B cell (primary cell): ENCODE data around the gene DIPK1A. TPM values are rescaled to one million over a fixed set of nuclear protein-coding genes. Genes with fewer than 3 reads are reported as not detected.
A peak's percentile ranks its signal among the peaks of the same experiment; 100 is the strongest.

Experiments used
- ATAC-seq: fragments of 200-7000 bp; cut with Tn5 transposase; one replicate; pipeline ENCODE4 v1.10.0; 2021; ENCODE audit warnings: low read depth, mild to moderate bottlenecking, moderate number of reproducible peaks, moderate library complexity
- CTCF ChIA-PET: fragments of 350-600 bp; sonication (Branson Sonifier 250); formaldehyde crosslinking; loops from one replicate; lab custom pipeline; 2021; ENCODE audit warnings: antibody characterized with exemption, inconsistent platforms; lab: Charles Lee
- POLR2A ChIA-PET: fragments of 350-600 bp; sonication (Branson Sonifier 250); formaldehyde crosslinking; loops from one replicate; lab custom pipeline; 2021; ENCODE audit warnings: antibody characterized with exemption; lab: Charles Lee
- DNase-seq: peaks from one replicate; pipeline ENCODE4 v3.0.0; 2013
- H2AFZ ChIP-seq: 2 replicates; pipeline ENCODE4 v1.6.1; 2012; ENCODE audit warnings: mild to moderate bottlenecking, low read depth, low read length; ENCODE audit not compliant: insufficient read depth, poor library complexity, severe bottlenecking
- H3K27ac ChIP-seq, 2 donors: 1 replicate in 1 of 2; 2 replicates in 1 of 2; pipeline ENCODE4 v1.5.1; 2012 to 2013; ENCODE audit warnings: low read length in 2 of 2, mild to moderate bottlenecking in 2 of 2, moderate library complexity in 1 of 2
- H3K27me3 ChIP-seq, 4 experiments: fragments of 200-600 bp in 1 of 4; sonication (generic) in 1 of 4; replicated peaks in 1 of 4; 1 replicate in 2 of 4; 2 replicates in 2 of 4; pipeline versions ENCODE4 v1.6.1 to v1.7.0; 2013 to 2016; ENCODE audit warnings: low read length in 3 of 4, mild to moderate bottlenecking in 2 of 4, mixed read lengths in 1 of 4, moderate library complexity in 1 of 4; ENCODE audit not compliant: insufficient read depth in 4 of 4, control insufficient read depth in 3 of 4; ENCODE audit errors: control extremely low read depth in 1 of 4
- H3K36me3 ChIP-seq, 2 experiments: replicated peaks in 1 of 2; 1 replicate in 1 of 2; 2 replicates in 1 of 2; pipeline versions ENCODE4 v1.6.1 to v1.7.1; 2013; ENCODE audit warnings: low read length in 1 of 2; ENCODE audit not compliant: insufficient read depth in 2 of 2, control insufficient read depth in 1 of 2; ENCODE audit errors: control extremely low read depth in 1 of 2, extremely low read depth in 1 of 2
- H3K4me1 ChIP-seq, 2 donors: fragments of 200-600 bp in 1 of 2; sonication (generic) in 1 of 2; 1 replicate in 1 of 2; 2 replicates in 1 of 2; pipeline versions ENCODE4 v1.5.1 to v1.6.1; 2013 to 2017; ENCODE audit warnings: low read length in 2 of 2; ENCODE audit not compliant: control insufficient read depth in 2 of 2, insufficient read depth in 2 of 2
- H3K4me2 ChIP-seq: replicated peaks from 2 replicates; pipeline ENCODE3; 2012; ENCODE audit warnings: mild to moderate bottlenecking, low read depth, low read length; ENCODE audit not compliant: poor library complexity, severe bottlenecking
- H3K4me3 ChIP-seq, 5 experiments: fragments of 200-600 bp in 1 of 5; sonication (generic) in 1 of 5; 1 replicate in 3 of 5; 2 replicates in 2 of 5; pipeline versions ENCODE4 v1.5.1 to v1.7.0; 2011 to 2016; ENCODE audit warnings: low read length in 4 of 5, mild to moderate bottlenecking in 4 of 5, low read depth in 2 of 5, control low read depth in 1 of 5, moderate library complexity in 1 of 5; ENCODE audit not compliant: insufficient read depth in 1 of 5; ENCODE audit errors: control extremely low read depth in 1 of 5, extremely low read depth in 1 of 5
- H3K79me2 ChIP-seq: fragments of 200-600 bp; sonication (generic); one replicate; pipeline ENCODE4 v1.6.0; 2016; ENCODE audit warnings: low read length; ENCODE audit not compliant: control insufficient read depth, insufficient read depth
- H3K9ac ChIP-seq: fragments of 200-600 bp; sonication (generic); 2 replicates; pipeline ENCODE4 v1.6.1; 2017; ENCODE audit warnings: mild to moderate bottlenecking, low read length, moderate library complexity
- H3K9me3 ChIP-seq, 3 donors: one replicate each; pipeline versions ENCODE4 v1.6.1 to v1.7.1; 2013; ENCODE audit warnings: low read length in 2 of 3; ENCODE audit not compliant: control insufficient read depth in 2 of 3, insufficient read depth in 1 of 3; ENCODE audit errors: control extremely low read depth in 1 of 3
- H4K20me1 ChIP-seq: 2 replicates; pipeline ENCODE4 v1.6.0; 2012; ENCODE audit warnings: mild to moderate bottlenecking, low read length; ENCODE audit not compliant: insufficient read depth, control insufficient read depth, poor library complexity, severe bottlenecking
- H3K27ac Mint-ChIP-seq: one replicate; pipeline ENCODE4 v1.8.0; 2021; ENCODE audit warnings: mixed read lengths
- H3K27me3 Mint-ChIP-seq: one replicate; pipeline ENCODE4 v1.8.0; 2021; ENCODE audit warnings: mixed read lengths
- H3K4me1 Mint-ChIP-seq: one replicate; pipeline ENCODE4 v1.8.0; 2021; ENCODE audit warnings: mixed read lengths
- H3K4me3 Mint-ChIP-seq: one replicate; pipeline ENCODE4 v1.8.0; 2021; ENCODE audit warnings: mixed read lengths
- H3K9me3 Mint-ChIP-seq: one replicate; pipeline ENCODE4 v1.8.0; 2022; ENCODE audit warnings: mixed read lengths; ENCODE audit not compliant: insufficient read depth
- EZH2 ChIP-seq: IDR thresholded peaks from 2 replicates; pipeline ENCODE4 v1.6.1; 2012; ENCODE audit warnings: borderline replicate concordance, low read depth, mild to moderate bottlenecking, moderate library complexity, low read length; ENCODE audit not compliant: insufficient read depth, poor library complexity, severe bottlenecking
- WGBS: methylation state at CpG from one replicate; pipeline ENCODE4 v1.1.5; 2013; ENCODE audit warnings: missing lambda C conversion rate; ENCODE audit not compliant: insufficient coverage; 5-methylcytosine and 5-hydroxymethylcytosine counted together
- intact Hi-C: fragments of 100-400 bp; cut with micrococcal nuclease; formaldehyde crosslinking; loops from one replicate; pipeline ENCODE4 v1.10.0; 2022
- polyA plus RNA-seq: library from polyadenylated mRNA; depleted of rRNA; stranded (reverse); fragments of >200 nt; gene quantifications from 2 replicates; pipeline ENCODE4 v1.2.3, GENCODE V29; 2012
- total RNA-seq, 2 donors: library from RNA; stranded (reverse); fragments of 120-200 nt in 1 of 2; gene quantifications; 1 replicate in 1 of 2; 2 replicates in 1 of 2; pipeline versions ENCODE4 v1.2.3 to v1.2.4, GENCODE V29; 2013 to 2022
- TF ChIP-seq, protein P1 (sequence below): fragments of 200-600 bp; IDR thresholded peaks from one replicate; pipeline ENCODE4 v1.8.0; 2022; ENCODE audit warnings: antibody characterized with exemption, mild to moderate bottlenecking

The DIPK1A gene
- total and polyA plus RNA-seq, 2 donors (not counting 1 experiment from before 2014, with no cell fraction given), result 10.7 to 22.7 TPM

DNA sequence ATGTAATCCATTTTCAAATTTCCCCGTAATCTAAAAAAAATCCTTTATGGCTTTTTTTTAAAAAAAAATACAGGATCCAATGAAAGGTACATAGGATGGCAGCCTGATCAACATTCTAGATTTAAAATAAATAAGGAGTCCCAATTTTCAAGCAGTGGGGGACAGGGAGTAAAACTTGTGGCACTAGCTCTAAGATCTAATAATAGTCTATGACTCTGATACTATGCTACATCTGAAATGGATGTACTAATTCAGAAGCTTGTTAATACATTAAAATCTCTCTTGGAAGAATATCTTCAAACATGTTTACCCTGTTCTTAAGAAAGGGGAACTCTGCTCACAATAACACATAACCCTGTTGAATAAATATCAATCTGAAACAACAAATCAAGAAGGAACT, 8.5 kb downstream of the DIPK1A start:
- DNase-seq (no peak), ATAC-seq (no peak)
- Mint-ChIP-seq H3K9me3 (no peaks in the 10 kb centered on the region), H3K27ac (peak overlapping the region; percentile 80), H3K4me3 (peak overlapping the region; percentile 9), H3K4me1 (peaks cover 56% of the 10 kb centered on the region), H3K27me3 (no peaks in the 10 kb centered on the region)
- Histone ChIP-seq H4K20me1 (no peaks in the 10 kb centered on the region), H3K36me3 (no peaks in the 10 kb centered on the region), H3K9ac (peak overlapping the region; percentile 27), H3K9me3 (no peaks in the 10 kb centered on the region), H3K27ac (peak overlapping the region; percentile 71 to 73), H3K4me3 (peak overlapping the region in 1 of 5 experiments; percentile 15), H3K79me2 (peaks cover 94% of the 10 kb centered on the region), H2AFZ (no peak overlapping the region), H3K4me1 (peaks cover 82 to 89% of the 10 kb centered on the region in 2 donors), H3K4me2 (peak overlapping the region; percentile 63), H3K27me3 (no peaks in the 10 kb centered on the region)
- intact Hi-C loops, result loop anchor here (5.0 kb wide), 2 partner anchors 40 to 655 kb away; partner anchors contain the start of genes GLMN and RPAP2
- CTCF ChIA-PET, result interaction anchor here (1.1 to 1.7 kb wide), 4 partner anchors 8 to 93 kb away, joined by 3 to 9 read pairs (median 4); no protein-coding TSS in a partner anchor
- POLR2A ChIA-PET, result interaction anchor here (1.0 kb wide), 1 partner anchor 9 kb away, joined by 10 read pairs; no protein-coding TSS in a partner anchor
- no CpG with 5 or more reads among the region's 1 CpG for WGBS
- TF ChIP-seq EZH2, result no peak
- TF ChIP-seq, protein P1, sequence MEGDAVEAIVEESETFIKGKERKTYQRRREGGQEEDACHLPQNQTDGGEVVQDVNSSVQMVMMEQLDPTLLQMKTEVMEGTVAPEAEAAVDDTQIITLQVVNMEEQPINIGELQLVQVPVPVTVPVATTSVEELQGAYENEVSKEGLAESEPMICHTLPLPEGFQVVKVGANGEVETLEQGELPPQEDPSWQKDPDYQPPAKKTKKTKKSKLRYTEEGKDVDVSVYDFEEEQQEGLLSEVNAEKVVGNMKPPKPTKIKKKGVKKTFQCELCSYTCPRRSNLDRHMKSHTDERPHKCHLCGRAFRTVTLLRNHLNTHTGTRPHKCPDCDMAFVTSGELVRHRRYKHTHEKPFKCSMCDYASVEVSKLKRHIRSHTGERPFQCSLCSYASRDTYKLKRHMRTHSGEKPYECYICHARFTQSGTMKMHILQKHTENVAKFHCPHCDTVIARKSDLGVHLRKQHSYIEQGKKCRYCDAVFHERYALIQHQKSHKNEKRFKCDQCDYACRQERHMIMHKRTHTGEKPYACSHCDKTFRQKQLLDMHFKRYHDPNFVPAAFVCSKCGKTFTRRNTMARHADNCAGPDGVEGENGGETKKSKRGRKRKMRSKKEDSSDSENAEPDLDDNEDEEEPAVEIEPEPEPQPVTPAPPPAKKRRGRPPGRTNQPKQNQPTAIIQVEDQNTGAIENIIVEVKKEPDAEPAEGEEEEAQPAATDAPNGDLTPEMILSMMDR, result no peak

DNA sequence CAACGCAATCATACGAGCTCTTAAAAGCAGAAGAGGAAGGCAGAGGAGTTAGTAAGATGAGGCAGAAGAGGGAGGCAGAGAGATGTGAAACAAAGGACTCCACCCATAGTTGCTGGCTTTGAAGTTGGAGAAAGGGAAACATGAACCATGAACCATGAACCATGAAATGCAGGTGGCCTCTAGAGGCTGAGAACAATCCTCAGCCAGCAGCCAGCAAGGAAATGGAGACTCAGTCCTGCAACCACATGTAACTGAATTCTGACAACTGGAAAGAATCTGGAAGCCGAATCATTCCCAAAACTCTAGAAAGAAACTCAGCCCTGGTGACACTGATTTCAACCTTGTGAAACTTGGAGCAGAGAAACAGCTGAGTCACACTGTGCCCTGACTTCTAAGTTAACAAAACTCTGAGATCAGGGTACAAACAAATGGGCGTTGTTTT, 10.1 kb downstream of the DIPK1A start:
- H4K20me1 ChIP-seq, result no peaks in the 10 kb centered on the region
- H3K27ac ChIP-seq, result peak overlapping the region; percentile 71 to 73
- DNase-seq (peak; percentile 83), ATAC-seq (peak; percentile 80)
- peak overlapping the region; percentile 63 for H3K4me2 ChIP-seq
- TF ChIP-seq EZH2, result no peak
- TF ChIP-seq, protein P1, result no peak
- H3K27ac Mint-ChIP-seq, result no peak overlapping the region
- POLR2A ChIA-PET, result interaction anchor here (0.9 to 1.2 kb wide), 4 partner anchors 9 to 24 kb away, joined by 3 to 5 read pairs (median 4); partner anchors contain the start of gene DIPK1A
- peaks cover 52% of the 10 kb centered on the region for H3K4me1 Mint-ChIP-seq
- no peaks in the 10 kb centered on the region for H3K9me3 ChIP-seq
- no peaks in the 10 kb centered on the region for H3K27me3 Mint-ChIP-seq
- no peaks in the 10 kb centered on the region for H3K9me3 Mint-ChIP-seq
- H3K79me2 ChIP-seq, result peaks cover 94% of the 10 kb centered on the region
- peak overlapping the region in 3 of 5 experiments; percentile 8 to 32 (median 8) for H3K4me3 ChIP-seq
- CTCF ChIA-PET, result interaction anchor here (0.9 to 3.1 kb wide), 14 partner anchors 10 to 94 kb away, joined by 3 to 28 read pairs (median 4); partner anchors contain the start of gene DIPK1A
- peak overlapping the region; percentile 15 for H3K9ac ChIP-seq
- H2AFZ ChIP-seq, result no peak overlapping the region
- H3K36me3 ChIP-seq, result no peaks in the 10 kb centered on the region
- peaks cover 79 to 86% of the 10 kb centered on the region in 2 donors for H3K4me1 ChIP-seq
- intact Hi-C loops, result loop anchor here (1.0 to 5.0 kb wide), 4 partner anchors 9 to 654 kb away; partner anchors contain the start of genes GLMN and RPAP2
- H3K27me3 ChIP-seq, result no peaks in the 10 kb centered on the region
- 5% methylated on average over 3 of the region's 4 CpGs for WGBS
- no peak overlapping the region for H3K4me3 Mint-ChIP-seq
